A549 (cell line): ENCODE data around the gene SLC37A1. TPM values are rescaled to one million over a fixed set of nuclear protein-coding genes. Genes with fewer than 3 reads are reported as not detected.

Source experiments
- ATAC-seq, 2 experiments: fragments of 200-7000 bp in 1 of 2; fragments of >200 bp in 1 of 2; cut with Nextera tagmentation in 1 of 2; cut with Tn5 transposase in 1 of 2; 3 replicates each; pipeline versions ENCODE4 v1.8.0 to v1.9.1; 2018 to 2020; ENCODE audit warnings: mild to moderate bottlenecking in 1 of 2, moderate library complexity in 1 of 2
- CTCF ChIA-PET: fragments of 300-600 bp; sonication (Branson Sonifier 250); formaldehyde crosslinking; extraction: SDS; loops from one replicate; lab custom pipeline; 2021; ENCODE audit warnings: antibody characterized with exemption, inconsistent platforms; lab: Yijun Ruan, JAX
- POLR2A ChIA-PET: fragments of 350-600 bp; formaldehyde crosslinking; extraction: SDS; loops from one replicate; lab custom pipeline; 2021; ENCODE audit warnings: antibody characterized with exemption, inconsistent platforms; lab: Yijun Ruan, JAX
- DNase-seq, 2 experiments: peaks; one replicate each; pipeline versions ENCODE4 v3.0.0 to v3.0.0-alpha.2; 2011 to 2016; ENCODE audit warnings: low read depth in 1 of 2, low spot score in 1 of 2
- FAIRE-seq: peaks from 2 replicates; lab custom pipeline; 2011; peaks lifted over from hg19 to GRCh38; lab: Jason Lieb, UNC
- H3K27ac ChIP-seq, 2 experiments: fragments of >200 bp; sonication (Bioruptor Twin); formaldehyde crosslinking; 3 replicates each; pipeline ENCODE4 v1.5.1; 2016 to 2017
- H3K4me1 ChIP-seq: fragments of >200 bp; sonication (Bioruptor Twin); formaldehyde crosslinking; 3 replicates; pipeline ENCODE4 v1.6.1; 2016
- H3K4me2 ChIP-seq: fragments of >200 bp; sonication (Bioruptor Twin); formaldehyde crosslinking; 3 replicates; pipeline ENCODE4 v1.6.1; 2016
- H3K4me3 ChIP-seq: fragments of >200 bp; sonication (Bioruptor Twin); formaldehyde crosslinking; 3 replicates; pipeline ENCODE4 v1.5.1; 2016
- H3K9me3 ChIP-seq: fragments of >200 bp; sonication (Bioruptor Twin); formaldehyde crosslinking; 3 replicates; pipeline ENCODE4 v1.6.1; 2016
- BHLHE40 ChIP-seq: IDR thresholded peaks from 2 replicates; pipeline ENCODE4 v1.6.1; 2012; ENCODE audit warnings: low read depth, low read length, inconsistent platforms
- CHD4 ChIP-seq: fragments of 200-600 bp; sonication (generic); IDR thresholded peaks from 2 replicates; pipeline ENCODE4 v1.6.1; 2016; ENCODE audit warnings: antibody characterized with exemption, mild to moderate bottlenecking, borderline replicate concordance
- FOXS1 ChIP-seq: fragments of 250-450 bp; sonication (Bioruptor Pico); IDR thresholded peaks from 2 replicates; pipeline ENCODE4 v1.5.0; 2020; ENCODE audit warnings: mild to moderate bottlenecking, moderate library complexity
- HEYL ChIP-seq: fragments of 250-450 bp; sonication (Bioruptor Pico); IDR thresholded peaks from 2 replicates; pipeline ENCODE4 v1.8.0; 2021; ENCODE audit warnings: mild to moderate bottlenecking, moderate library complexity
- PHF8 ChIP-seq: fragments of 200-600 bp; sonication (generic); IDR thresholded peaks from 2 replicates; pipeline ENCODE4 v1.6.1; 2016; ENCODE audit warnings: low read depth, mild to moderate bottlenecking, antibody characterized with exemption, moderate library complexity, borderline replicate concordance
- RCOR1 ChIP-seq: fragments of 150-350 bp; IDR thresholded peaks from 2 replicates; pipeline ENCODE4 v1.6.1; 2014; ENCODE audit warnings: antibody characterized with exemption, low read length, low read depth
- RNF2 ChIP-seq: fragments of 200-600 bp; sonication (generic); IDR thresholded peaks from 2 replicates; pipeline ENCODE4 v1.6.1; 2016; ENCODE audit warnings: low read depth, mild to moderate bottlenecking, antibody characterized with exemption, moderate library complexity, borderline replicate concordance
- SREBF2 ChIP-seq: fragments of 450-650 bp; IDR thresholded peaks from 2 replicates; pipeline ENCODE4 v1.6.1; 2014; ENCODE audit warnings: mild to moderate bottlenecking, moderate library complexity
- ZC3H11A ChIP-seq: fragments of 450-650 bp; IDR thresholded peaks from 2 replicates; pipeline ENCODE4 v1.6.1; 2014; ENCODE audit warnings: antibody characterized with exemption, mild to moderate bottlenecking
- WGBS: methylation state at CpG from one replicate; pipeline ENCODE4 v1.1.6; 2017; ENCODE audit errors: missing lambda C conversion rate; 5-methylcytosine and 5-hydroxymethylcytosine counted together
- polyA plus RNA-seq, 4 experiments: library from polyadenylated mRNA; depleted of rRNA in 3 of 4; stranded (reverse); fragments of >200 nt; fragmentation: RNase III in 1 of 4; extraction: RNeasy Plus Mini Kit Qiagen cat#74134 plus additional on column Dnase treatment in 1 of 4; gene quantifications; 2 replicates in 3 of 4; 3 replicates in 1 of 4; pipeline ENCODE4 v1.2.3, GENCODE V29; 2011 to 2017
- TF ChIP-seq, protein P1 (sequence below): fragments of 200-600 bp; sonication (generic); IDR thresholded peaks from 2 replicates; pipeline ENCODE4 v1.6.1; 2016; ENCODE audit warnings: antibody characterized with exemption, mild to moderate bottlenecking, moderate library complexity
- TF ChIP-seq, protein P2 (sequence below): fragments of >200 bp; sonication (Bioruptor Twin); formaldehyde crosslinking; IDR thresholded peaks from 2 replicates; pipeline ENCODE4 v1.6.1; 2016
- TF ChIP-seq, protein P3 (sequence below): fragments of 250-450 bp; sonication (Bioruptor Pico); IDR thresholded peaks from 2 replicates; pipeline ENCODE4 v1.5.0; 2021; ENCODE audit warnings: mild to moderate bottlenecking, moderate library complexity, borderline replicate concordance
- TF ChIP-seq, protein P4 (sequence below): fragments of 250-450 bp; sonication (Bioruptor Pico); IDR thresholded peaks from 2 replicates; pipeline ENCODE4 v1.5.0; 2020; ENCODE audit warnings: low read depth, mild to moderate bottlenecking, moderate library complexity

SLC37A1 gene
- polyA plus RNA-seq, 2 of the 4 experiments (the other 2 are of a cell fraction), result 1.9 to 2.1 TPM

DNA sequence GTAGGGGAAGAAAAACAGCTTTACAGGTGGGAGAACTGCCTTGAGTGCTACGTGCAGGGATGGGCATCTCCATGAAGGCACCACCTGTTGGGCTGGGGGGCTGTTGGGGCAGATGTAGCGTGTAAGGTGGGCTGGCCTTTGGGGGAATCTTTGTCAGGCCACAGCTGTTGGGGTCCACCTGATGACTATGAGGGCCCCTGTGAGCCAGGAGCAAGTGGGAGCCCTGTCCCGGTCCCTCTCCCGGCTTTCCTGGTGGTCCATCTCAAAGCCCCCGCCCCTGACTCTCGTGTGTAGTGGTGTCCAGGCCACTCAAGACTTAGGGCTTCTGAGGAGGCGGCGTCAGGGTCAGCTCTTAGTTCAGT is 13.5 kb downstream of the SLC37A1 start:
- H3K4me1 ChIP-seq, result no peaks in the 10 kb centered on the region
- DNase-seq (no peak), ATAC-seq (no peak), FAIRE-seq (no peak)
- H3K4me3 ChIP-seq, result no peak overlapping the region
- WGBS, result 98% methylated on average over 8 of the region's 8 CpGs
- ChIA-PET POLR2A (no interaction called here), CTCF (interaction anchor here (1.1 to 1.9 kb wide), 3 partner anchors 10 to 60 kb away, joined by 3 to 5 read pairs (median 4); no protein-coding TSS in a partner anchor)
- H3K4me2 ChIP-seq, result no peak overlapping the region
- H3K27ac ChIP-seq, result no peak overlapping the region
- H3K9me3 ChIP-seq, result no peaks in the 10 kb centered on the region
- TF ChIP-seq CHD4 (no peak), SREBF2 (no peak), PHF8 (no peak), HEYL (no peak), RNF2 (no peak), FOXS1 (CRISPR knock-in tag) (no peak), ZC3H11A (no peak)
- TF ChIP-seq, protein P1, sequence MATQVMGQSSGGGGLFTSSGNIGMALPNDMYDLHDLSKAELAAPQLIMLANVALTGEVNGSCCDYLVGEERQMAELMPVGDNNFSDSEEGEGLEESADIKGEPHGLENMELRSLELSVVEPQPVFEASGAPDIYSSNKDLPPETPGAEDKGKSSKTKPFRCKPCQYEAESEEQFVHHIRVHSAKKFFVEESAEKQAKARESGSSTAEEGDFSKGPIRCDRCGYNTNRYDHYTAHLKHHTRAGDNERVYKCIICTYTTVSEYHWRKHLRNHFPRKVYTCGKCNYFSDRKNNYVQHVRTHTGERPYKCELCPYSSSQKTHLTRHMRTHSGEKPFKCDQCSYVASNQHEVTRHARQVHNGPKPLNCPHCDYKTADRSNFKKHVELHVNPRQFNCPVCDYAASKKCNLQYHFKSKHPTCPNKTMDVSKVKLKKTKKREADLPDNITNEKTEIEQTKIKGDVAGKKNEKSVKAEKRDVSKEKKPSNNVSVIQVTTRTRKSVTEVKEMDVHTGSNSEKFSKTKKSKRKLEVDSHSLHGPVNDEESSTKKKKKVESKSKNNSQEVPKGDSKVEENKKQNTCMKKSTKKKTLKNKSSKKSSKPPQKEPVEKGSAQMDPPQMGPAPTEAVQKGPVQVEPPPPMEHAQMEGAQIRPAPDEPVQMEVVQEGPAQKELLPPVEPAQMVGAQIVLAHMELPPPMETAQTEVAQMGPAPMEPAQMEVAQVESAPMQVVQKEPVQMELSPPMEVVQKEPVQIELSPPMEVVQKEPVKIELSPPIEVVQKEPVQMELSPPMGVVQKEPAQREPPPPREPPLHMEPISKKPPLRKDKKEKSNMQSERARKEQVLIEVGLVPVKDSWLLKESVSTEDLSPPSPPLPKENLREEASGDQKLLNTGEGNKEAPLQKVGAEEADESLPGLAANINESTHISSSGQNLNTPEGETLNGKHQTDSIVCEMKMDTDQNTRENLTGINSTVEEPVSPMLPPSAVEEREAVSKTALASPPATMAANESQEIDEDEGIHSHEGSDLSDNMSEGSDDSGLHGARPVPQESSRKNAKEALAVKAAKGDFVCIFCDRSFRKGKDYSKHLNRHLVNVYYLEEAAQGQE, result no peak
- TF ChIP-seq, protein P2, sequence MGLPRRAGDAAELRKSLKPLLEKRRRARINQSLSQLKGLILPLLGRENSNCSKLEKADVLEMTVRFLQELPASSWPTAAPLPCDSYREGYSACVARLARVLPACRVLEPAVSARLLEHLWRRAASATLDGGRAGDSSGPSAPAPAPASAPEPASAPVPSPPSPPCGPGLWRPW, result no peak
- TF ChIP-seq, protein P3, sequence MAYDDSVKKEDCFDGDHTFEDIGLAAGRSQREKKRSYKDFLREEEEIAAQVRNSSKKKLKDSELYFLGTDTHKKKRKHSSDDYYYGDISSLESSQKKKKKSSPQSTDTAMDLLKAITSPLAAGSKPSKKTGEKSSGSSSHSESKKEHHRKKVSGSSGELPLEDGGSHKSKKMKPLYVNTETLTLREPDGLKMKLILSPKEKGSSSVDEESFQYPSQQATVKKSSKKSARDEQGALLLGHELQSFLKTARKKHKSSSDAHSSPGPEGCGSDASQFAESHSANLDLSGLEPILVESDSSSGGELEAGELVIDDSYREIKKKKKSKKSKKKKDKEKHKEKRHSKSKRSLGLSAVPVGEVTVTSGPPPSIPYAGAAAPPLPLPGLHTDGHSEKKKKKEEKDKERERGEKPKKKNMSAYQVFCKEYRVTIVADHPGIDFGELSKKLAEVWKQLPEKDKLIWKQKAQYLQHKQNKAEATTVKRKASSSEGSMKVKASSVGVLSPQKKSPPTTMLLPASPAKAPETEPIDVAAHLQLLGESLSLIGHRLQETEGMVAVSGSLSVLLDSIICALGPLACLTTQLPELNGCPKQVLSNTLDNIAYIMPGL, result no peak

DNA sequence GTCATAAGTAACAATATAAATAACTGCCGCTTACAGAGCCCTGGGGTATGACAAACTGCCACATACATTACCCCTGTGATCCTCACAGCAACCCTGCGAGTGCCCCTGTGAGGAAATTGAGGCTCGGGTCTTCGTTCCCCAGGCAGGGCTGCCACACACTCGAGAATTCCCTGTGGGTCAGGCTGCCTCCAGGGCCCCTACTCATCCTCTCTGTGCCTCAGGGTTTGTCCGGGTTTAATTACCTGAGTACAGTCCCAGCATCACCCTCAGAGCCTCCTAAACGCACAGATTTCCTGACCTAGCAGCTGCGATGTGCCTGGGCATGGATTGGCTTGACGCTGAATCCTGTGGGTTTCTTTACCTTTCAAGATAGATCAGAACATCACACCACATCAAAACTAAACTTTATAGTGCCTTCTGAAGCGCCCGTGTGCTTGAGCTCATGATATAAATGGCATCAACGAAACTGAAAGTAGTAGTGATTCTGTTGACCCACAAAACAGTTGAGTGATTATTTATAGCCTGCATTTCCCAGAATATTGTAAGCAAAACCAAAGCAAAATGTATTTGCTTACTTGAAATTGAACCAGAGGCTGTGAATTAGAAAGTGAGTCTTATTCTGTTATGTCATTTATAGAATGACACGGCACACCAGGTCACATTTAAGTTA is 14.0 kb downstream of the SLC37A1 start:
- CTCF ChIA-PET, result interaction anchor here (1.1 to 1.9 kb wide), 3 partner anchors 10 to 61 kb away, joined by 3 to 5 read pairs (median 4); no protein-coding TSS in a partner anchor
- no peaks in the 10 kb centered on the region for H3K9me3 ChIP-seq
- H3K4me1 ChIP-seq, result no peaks in the 10 kb centered on the region
- no peak for FAIRE-seq
- POLR2A ChIA-PET, result no interaction called here
- 81% methylated on average over 12 of the region's 13 CpGs for WGBS
- H3K4me3 ChIP-seq, result no peak overlapping the region
- no peak for ATAC-seq
- TF ChIP-seq RNF2, result no peak
- TF ChIP-seq, protein P4, sequence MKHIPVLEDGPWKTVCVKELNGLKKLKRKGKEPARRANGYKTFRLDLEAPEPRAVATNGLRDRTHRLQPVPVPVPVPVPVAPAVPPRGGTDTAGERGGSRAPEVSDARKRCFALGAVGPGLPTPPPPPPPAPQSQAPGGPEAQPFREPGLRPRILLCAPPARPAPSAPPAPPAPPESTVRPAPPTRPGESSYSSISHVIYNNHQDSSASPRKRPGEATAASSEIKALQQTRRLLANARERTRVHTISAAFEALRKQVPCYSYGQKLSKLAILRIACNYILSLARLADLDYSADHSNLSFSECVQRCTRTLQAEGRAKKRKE (CRISPR knock-in tag), result no peak
- TF ChIP-seq RCOR1, result no peak
- TF ChIP-seq, protein P1, result no peak
- no peak for TF ChIP-seq BHLHE40
- no peak overlapping the region for H3K4me2 ChIP-seq
- DNase-seq, result no peak
- H3K27ac ChIP-seq, result no peak overlapping the region
